HL-60/S4 treated with retinoic acid at 250 ng/mL for 4 days and 3 days (cell line): ENCODE data around the gene ANO10.
"Not testable (repeated sequence)": the region's sequence is repeated elsewhere in the genome, so short reads cannot be mapped to it uniquely, and the experiment has no call there.

ENCODE experiments used
- in situ Hi-C: fragments of 300-500 bp; cut with MboI; formaldehyde crosslinking; loops from 2 replicates; pipeline ENCODE4 v1.7.0; 2022; ENCODE audit warnings: low sequenced_read_pairs

Gene ANO10

DNA sequence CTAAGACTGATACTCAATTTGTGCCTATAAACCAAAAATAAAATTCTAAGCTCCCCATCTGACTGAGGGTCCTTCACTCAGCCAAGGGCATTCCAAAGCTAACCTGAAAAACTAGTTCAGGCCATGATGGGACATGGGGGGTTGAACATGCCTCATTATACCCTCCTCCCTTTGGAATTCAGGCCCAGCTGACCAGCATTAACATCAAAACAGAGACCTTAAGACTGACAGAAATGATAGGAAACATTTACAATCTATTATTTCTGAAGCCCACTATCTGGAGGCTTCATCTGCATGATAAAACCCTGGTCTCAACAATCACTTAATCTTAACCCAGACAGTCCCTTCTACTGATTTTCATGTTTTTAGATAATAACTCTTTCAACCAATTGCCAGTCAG is 140.4 kb downstream of the ANO10 start:
- in situ Hi-C loops, result no loop called here

DNA sequence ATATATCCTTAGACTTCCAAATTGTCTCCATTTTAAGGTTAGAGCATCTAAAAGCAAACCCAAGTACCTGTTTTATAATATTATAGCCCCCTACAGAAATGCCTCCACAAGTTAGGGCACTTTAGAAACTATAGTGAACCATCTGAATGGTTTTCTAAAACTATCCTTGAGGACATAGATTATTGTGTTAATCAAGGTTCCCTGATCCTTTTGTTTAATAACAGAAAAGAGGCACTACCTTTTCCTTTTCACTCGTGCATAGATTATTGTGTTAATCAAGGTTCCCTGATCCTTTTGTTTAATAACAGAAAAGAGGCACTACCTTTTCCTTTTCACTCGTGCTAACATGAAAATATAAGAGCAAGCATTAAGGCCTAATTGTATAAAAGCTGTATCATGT is 143.0 kb downstream of the ANO10 start:
- in situ Hi-C loops, result not testable (repeated sequence)

DNA sequence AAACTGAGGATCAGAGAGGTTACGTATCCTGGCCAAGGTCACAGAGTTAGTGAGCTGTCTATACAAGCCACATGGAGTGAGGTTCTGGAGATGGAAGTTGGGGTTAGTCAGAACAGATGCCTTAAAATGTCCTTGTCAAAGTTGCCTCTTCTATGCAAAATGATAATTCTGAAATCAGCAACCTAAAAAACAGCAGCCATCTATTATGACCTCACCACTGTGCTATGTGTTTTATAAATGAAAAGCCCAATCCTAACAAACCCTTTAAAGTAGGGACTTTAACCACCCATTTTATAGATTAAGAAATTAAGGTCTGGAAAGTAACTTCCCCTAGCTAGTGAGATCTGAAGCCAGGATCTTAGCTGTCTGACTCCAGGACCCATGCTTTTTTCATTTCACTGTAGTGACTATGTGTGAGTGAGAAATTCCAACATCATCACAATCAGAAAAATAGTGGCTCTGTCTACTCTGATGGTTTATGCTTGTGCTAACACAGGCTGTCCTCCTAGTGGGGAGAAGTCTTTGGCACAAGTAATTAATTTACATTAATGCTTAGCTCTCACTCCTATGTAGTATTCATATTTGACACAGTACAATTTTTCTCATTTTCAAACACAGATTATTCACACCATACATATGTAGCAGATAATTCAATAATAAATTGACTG is 143.6 kb downstream of the ANO10 start:
- in situ Hi-C loops, result no loop called here

DNA sequence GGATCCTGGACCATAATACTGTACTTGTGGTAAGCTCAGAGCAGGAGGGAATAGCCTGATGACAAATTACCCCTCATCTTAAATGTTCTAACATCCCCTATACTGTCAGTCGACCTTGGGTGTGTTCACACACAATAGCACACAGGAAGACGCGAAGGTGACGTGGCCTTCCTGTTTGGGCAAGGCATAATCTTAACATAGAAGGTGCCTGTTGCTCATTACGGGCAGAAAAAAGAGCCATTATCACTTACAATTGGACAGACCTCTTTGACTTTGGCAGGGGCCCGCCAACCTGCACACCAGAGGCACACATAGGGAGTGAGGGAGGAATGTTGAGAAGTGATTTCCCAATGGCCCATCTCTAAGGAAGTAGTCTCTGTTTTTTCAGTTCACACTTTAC is 144.2 kb downstream of the ANO10 start:
- in situ Hi-C loops, result no loop called here

DNA sequence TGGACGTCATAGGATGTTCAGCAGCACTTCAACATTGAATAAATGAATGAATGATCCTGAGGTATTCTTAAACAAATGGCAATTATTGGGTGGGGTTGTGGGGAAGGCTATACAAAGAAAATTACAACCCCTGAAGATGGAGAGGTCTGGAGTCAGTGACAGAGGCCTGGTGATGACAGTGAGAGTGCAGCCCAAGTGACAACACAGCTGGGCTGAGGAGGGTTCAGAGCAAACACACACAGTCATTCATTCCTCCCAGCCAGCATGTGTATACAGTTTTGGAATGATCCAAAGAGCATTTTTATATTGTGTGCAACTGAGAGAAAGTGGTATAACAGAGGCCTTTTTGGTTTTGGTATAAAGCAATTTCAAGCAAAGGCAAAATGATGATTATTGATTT is 148.1 kb downstream of the ANO10 start:
- in situ Hi-C loops, result no loop called here

DNA sequence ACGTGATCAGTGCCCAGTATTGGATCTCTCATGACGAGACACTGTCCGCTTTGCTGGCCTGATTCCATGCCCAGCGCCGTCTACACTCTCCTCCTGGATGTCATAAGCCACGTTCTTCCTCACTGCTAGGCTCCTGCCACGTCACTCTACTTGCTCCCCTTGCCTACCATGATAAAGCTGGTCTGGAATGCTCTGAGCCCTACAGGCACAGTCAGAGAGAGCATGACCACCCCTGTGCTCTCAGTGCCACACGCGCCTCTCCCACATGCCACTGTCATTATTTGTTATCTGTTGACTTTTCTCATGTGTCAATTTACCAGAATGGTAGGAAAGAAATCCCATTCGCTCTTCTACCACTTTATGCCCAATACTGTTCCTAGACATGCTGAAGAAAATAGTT is 148.6 kb downstream of the ANO10 start:
- in situ Hi-C loops, result no loop called here

DNA sequence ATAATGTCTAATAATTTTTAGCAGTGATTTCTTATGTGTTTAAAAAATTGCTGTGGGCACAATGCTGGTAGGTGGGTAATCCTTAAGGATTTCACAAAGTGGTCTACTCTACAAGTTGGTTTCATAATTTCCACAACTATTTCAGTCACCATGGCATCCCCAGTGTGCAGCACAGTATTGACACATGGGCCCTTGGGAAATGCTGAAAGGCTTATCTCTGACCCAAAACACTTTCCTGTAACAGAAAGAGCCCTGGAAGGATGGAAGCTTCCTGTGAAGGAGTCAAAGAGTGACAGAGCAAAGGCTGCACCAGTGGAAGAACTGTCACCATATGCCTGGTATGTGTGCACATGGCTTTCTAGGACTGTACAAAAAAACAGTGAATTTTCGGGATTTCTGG is 153.7 kb downstream of the ANO10 start:
- in situ Hi-C loops, result no loop called here

DNA sequence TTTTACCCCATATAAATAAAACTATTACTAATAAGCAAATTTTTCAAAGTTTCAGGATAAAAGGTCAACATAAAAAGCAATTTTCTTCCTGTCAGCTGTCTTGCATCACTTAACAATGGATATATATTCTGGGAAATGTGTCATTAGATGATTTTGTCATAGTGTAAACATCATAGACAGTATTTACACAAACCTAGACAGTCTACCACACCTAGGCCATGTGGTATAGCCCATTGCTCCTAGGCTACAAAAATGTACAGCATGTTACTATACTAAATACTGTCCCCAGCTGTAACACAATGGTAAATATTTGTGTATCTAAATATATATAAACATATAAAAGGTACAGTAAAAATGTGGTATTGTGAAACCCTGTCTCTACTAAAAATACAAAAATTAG is 156.7 kb downstream of the ANO10 start:
- in situ Hi-C loops, result no loop called here

DNA sequence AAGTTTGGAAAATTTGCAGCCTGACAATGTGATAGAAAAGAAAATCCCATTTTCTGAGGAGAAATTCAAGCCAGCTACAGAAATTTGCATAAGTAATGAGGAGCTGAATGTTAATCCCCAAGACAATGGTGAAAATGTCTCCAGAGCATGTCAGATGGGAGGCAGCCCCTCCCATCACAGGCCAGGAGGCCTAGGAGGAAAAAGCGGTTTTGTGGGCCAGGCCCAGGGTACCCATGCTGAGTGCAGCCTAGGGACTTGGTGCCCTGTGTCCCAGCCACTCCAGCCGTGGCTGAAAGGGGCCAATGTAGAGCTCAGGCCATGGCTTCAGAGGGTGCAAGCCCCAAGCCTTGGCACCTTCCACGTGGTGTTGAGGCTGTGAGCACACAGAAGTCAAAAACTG is 159.2 kb downstream of the ANO10 start:
- in situ Hi-C loops, result not testable (repeated sequence)

DNA sequence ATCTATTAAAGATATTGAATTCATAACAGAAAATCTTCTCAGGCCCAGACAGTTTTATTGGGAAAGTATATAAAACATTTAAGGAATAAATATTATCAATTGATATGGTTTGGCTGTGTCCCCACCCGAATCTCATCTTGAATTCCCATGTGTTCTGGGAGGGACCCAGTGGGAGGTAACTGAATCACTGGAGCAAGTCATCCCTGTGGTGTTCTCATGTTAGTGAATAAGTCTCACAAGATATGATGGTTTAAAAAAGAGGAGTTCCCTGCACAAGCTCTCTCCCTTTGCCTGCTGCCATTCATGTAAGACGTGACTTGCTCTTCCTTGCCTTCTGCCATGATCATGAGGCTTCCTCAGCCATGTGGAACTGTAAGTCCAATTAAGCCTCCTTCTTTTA is 160.5 kb downstream of the ANO10 start:
- in situ Hi-C loops, result no loop called here

DNA sequence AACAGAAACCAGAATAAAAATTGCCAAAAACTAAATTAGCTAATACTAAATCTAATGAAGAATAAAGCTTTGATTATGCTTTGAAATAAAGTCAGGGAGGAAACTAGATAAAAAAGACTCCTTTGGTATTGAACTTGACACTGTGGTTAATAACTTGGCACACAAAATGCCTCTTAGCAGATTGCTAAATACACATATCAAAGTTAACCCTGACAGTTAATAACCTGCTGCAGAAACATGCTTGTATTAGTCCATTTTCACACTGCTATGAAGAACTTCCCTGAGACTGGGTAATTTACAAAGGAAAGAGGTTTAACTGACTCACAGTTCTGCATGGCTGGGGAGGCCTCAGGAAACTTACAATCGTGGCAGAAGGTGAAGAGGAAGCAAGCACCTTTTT is 164.8 kb downstream of the ANO10 start:
- in situ Hi-C loops, result not testable (repeated sequence)

DNA sequence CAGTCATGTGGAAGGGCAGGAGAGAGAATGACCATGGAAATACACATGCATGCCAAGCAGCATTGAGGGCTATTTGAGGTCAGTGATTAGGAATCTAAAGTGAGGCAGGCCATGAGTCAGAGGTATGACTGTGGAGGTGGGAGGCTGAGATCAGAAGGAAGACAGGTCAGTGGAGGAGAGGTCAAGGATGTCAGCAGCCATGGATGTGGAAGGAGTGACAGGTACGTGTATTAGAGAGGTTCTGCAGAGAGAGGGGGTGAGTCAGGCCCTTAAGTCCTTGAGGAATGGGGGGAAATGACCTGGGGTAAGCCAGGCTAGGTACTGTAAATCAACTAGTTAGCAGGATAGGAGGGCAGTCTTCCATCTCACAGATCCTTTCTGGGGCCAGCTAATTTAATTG is 166.6 kb downstream of the ANO10 start:
- in situ Hi-C loops, result no loop called here

DNA sequence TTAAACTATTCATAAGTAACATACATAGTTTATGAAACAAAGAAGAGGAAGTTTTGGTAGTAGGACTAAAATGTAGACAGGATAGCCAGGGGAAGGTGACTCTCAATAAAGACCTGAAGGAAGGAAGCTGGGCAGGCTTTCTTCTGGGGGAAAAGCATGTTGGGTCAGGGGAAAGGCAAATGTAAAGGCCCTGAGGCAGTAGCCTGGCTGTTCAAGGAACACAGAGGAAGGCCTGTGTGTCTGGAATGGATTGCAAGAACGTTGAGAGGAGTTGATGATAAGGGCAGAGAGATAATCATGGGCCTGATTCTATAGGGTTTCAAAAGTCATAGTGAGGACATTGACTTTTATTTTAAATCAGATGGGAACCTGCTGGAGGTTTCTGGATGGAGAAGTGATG is 167.8 kb downstream of the ANO10 start:
- in situ Hi-C loops, result no loop called here

DNA sequence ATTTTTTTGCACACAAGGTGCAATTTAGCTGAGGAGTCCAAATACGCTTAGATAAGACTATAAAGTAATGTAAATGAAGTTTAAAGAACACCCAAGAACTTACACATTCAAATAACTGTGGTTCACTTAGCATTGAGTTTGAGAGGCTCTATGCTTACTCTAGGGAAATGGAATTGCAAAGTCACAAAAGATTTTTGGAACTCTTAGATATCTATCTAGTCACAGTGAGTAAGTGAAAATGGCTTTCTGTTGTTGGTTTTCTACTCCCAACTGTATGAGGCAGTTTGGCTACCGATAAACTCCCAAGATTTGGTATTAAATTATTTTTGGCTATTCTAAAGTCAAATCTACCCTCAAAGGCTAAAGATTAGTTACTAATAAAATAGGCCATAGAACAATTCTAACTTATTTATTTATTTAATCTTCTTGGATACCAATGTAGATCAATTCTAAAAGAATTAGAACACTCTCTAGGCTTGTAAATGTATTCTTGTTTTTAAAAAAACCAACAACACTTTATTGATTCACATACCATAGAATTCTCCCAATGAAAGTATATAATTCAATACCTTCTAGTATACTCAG is 170.0 kb downstream of the ANO10 start:
- in situ Hi-C loops, result no loop called here

DNA sequence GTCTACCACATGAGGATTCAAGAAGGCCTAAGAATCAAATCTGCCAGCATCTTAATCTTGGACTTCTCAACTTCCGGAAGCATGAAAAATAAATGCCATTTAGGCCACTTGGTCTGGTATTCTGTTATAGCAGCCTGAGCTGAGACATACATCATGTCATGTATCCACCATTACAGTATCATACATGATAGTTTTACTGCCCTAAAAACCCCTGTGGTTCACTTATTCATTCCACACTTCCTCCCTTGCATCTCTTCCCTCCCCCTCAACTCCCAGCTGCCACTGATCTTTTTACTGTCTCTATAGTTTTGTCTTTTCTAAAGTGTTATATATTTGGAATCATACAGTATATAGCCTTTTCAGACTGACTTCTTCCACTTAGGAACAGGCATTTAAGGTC is 173.7 kb downstream of the ANO10 start:
- in situ Hi-C loops, result no loop called here

DNA sequence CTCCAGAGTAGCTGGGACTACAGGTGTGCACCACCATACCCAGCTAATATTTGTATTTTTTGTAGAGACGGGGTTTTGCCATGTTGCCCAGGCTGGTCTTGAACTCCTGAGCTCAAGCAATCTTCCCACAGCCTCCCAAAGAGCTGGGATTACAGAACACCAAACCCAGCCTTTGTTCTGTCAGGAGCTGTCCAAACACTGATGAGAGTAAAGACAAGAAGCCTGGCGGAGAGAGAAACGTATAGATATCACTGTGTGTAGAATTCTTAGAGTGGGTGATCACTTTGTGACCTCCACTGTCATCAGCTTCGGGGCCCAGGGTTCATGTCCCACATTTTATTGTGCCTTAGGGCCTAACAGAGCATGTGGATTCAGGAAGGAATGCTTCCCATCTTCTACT is 176.0 kb downstream of the ANO10 start:
- in situ Hi-C loops, result no loop called here

DNA sequence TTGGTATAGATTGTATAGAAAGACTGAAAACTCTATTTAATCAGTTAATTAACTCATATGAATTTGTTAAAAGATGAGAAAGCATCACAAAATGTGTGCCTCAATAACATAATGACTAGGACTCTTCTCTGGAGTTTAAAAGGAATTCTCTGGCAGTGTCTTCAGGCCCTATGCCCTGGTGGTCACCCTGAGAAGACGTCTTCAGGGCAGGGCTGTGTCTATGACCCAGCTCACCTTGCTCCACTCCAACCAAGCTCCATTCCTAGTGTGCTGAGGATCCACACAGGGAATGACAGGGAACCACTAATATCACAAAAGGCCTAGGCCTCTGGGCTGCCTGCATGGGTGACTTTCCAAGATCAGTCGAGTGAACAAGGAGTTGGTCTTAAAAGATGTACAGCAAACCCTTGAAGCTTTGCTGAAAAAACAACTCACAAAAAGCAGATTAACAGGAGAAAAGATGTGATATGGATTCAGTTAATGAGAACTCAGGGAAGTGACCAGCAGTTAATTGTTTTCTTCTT is 178.9 kb downstream of the ANO10 start:
- in situ Hi-C loops, result no loop called here

DNA sequence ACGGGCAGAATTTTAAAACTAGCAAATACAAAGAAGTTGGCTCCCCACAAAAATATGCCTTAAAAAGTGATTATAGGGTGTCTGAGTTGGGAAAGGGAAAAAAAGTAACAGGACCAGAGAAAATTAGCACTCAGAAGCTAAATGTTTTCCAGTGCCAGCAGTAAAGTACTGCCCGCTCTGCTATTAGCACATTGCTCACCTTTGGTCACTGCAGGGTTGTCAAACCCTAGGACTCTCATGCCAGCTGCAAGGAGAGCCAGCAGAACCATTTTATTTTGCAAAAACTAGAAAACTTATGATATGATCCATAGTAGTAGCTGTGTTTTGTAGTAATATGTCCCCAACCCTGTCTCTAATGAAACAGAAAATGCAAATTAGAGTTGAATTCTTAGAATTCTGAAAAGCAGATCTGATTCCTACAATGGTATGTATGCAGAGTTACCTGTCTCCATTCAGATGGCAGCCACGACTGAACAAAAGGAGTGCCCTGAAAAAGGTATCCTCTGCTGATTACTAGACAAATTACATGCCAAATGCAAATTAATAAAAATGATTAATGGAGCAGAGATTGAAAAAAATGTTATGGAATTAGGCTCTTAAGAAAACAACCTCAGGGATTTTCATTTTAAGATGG is 185.2 kb downstream of the ANO10 start:
- in situ Hi-C loops, result no loop called here

DNA sequence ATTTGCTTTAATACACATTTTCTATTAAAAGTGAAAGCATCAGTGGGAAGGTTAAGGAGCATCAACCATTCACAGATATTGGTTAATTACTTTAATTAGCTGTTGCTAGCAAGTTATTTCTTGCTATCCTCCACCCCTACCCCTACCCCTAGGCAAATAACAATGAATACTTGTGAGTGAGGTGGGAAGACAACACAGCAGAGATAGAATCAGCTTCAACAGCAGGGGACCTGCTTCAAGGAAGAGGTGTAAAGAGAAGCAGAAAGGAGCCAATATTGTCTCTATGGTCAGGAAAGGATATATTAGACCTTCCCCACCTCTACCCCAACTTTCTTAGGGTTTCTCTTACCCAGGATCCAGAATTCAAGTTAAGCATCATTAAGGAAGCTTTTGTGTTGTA is 186.1 kb downstream of the ANO10 start:
- in situ Hi-C loops, result no loop called here

DNA sequence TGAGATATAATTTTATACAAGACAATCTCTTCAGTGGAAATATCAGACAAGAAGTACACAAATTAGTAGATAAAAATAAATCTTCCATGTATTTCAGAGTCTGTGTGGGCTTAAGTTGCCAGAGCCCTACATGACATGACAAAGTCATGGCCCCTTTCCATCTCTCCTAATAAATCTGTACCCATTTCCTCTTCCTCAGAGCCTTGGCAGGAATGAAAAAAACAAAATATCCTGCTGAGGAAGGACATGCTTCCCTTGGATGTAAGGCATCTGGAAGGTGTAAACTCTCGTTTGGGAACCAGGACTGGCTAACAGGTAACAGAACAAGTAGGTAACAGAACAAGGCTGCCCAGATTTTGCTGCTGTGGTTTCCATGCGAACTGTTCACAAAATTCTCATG is 187.4 kb downstream of the ANO10 start:
- in situ Hi-C loops, result no loop called here

DNA sequence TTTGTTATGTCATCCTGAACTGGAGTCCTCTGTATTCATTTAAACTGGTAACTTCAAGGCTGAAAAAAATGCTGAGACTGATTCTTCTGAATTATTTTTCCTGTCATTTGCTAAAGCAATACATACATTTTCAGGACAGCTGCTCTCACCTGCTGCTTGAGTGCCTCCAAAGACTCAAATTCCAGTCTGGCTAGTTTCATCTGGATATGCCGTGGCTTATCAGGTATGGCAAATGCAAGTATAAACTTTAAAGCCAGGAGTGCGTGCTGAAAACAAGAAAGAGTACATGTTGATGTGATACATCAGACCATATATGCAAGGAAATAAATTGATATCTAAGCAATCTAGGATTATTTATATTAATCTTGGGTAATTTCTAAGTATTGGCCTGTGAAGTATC is 189.3 kb downstream of the ANO10 start:
- in situ Hi-C loops, result no loop called here

DNA sequence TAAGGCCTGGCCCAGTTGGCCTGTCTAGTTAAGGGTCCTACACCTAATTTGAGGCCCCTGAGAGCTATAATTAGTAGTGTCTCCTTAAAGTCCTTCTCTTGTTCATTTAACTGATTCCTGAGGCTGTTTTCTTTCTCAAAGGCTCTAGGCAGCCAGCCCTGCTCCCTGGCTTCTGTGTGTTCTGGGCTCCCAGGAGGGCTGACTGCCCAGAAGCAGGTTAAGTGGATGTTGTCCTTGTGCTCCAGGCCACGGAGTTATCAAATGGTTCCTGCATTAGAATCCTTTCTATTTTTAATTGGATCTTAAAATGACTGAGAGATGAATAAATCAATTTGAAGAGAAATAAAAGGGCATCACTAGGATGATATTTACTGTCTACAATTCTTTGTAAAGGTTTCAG is 195.4 kb downstream of the ANO10 start:
- in situ Hi-C loops, result no loop called here
